Adrenal gland (tissue), 5 donors: ENCODE measurements around the gene SLC30A9.

Experiments
- CTCF ChIP-seq, 6 experiments: fragments of 450-650 bp in 4 of 6; fragments of 200-600 bp in 2 of 6; sonication (generic) in 1 of 6; IDR thresholded peaks; 1 replicate in 5 of 6; 2 replicates in 1 of 6; pipeline versions ENCODE4 v1.5.1 to v1.8.0; 2016 to 2021; ENCODE audit warnings: antibody characterized with exemption in 6 of 6, mild to moderate bottlenecking in 2 of 6, moderate library complexity in 1 of 6
- POLR2A ChIP-seq, 2 donors: fragments of 450-650 bp; IDR thresholded peaks; one replicate each; pipeline ENCODE4 v1.6.1; 2017; ENCODE audit warnings: antibody characterized with exemption in 2 of 2, mild to moderate bottlenecking in 2 of 2, moderate library complexity in 1 of 2
- donor health status: DM: no; HTN: no; CAD: no.

GRCh38 chr4:42066402-42066801 is 76.1 kb downstream of the SLC30A9 start:
- TF ChIP-seq CTCF (IDR thresholded peaks at IDR 0.05), result no peak
- TF ChIP-seq POLR2A (IDR thresholded peaks at IDR 0.05), result no peak
